ENCODE data around the gene CIZ1.

Gene CIZ1

DNA sequence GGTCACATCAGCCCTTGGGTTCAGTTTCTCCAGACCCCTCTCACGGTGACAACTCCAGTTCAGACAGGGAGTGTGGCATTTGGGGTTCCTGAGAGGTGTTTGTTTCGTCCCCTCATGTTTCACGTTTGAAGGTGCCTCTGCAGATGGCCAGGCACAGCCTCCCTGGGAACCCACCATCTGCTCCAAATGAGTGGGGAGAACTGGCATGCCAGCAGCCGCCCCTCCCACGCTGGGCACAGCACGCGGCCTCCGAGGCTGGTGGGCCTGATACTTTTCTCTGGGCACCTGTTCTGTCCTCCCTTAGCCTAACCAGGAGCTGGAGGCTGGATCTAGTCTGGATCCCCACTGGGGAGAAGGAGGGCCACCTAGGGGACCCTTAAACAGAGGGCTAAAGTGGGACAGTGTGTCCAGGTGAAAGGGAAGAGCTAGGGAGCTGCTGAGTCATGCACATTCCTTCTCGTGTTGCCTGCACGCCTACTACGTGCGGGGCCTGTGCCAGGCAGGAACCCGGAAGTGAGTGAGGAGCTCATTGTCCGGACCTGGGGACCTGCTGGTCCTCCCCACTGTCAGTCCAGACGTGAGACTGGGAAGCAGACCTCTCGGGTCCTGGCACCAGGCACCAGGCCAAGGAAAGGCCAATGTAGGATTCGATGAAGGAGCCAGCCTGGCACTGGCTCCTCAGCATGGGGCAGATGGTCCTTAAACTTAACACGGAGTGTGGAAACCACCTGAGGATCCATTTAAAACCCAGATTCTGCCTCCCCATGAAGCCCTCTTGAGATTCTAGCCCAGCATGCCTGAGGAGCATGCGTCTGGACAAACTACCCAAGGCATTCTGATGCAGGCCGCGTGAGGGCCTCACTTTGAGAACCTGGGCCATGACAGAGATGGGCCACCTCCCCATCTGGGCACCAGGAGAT lies 23.5 kb upstream of the CIZ1 start:
- H3K27ac ChIP-seq = no peak overlapping the region

DNA sequence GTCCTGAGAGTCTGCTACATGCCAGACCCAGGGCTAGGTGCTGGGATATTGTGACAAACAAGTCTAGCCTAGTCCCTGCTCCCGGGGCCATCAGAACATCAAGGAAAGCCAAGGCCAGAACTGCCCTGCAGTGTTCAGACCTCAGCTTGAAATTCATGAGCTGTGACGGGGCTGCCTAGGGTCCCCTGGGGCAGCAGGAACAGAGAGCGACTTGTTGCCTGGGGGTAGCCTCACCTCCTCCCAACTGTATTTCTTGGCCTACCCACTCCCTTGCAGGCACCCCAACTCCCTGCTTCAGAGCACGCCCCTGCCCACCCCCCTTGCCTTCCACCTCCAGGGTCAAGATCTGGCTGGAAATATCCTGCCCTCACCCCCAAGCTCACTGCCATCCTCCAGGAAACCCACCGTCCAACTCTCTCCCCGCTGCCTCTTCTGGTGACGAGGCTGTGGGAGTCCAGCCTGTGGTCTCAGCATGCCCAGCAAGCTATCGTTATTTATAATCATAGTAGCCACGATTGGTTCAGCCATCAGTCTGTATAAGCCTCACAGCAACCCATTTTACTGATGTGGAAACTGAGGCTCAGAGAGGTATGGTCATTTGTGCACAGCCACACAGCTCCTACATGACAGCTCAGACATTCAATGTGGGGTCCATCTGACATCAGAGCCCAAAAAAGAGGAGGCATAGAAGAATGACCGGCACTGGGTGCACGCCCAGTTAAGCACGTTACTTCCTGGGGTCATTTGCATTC lies 22.6 kb upstream of the CIZ1 start:
- no peak for DNase-seq (ENCODE audit: low read depth, low spot score)
- no peak overlapping the region for H3K27ac ChIP-seq

More for the DNA sequence above, 23.5 kb upstream of the CIZ1 start:
- DNase-seq (ENCODE audit: low read depth, low spot score) = no peak

DNA sequence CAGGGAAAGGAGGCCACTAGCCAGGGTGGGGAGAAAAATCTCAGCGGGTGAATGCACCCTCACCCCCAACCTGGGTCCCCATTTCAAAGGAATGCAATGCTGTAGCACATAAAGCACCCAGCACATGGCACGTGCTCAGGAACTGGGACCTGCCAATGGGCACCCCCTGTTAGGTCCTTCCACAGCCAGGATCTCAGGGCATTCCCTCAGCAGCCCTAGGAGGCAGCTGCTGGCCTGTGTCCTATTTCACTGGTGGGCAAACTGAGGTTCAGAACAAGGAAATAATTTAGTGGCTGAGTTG lies 20.6 kb upstream of the CIZ1 start:
- no peak for DNase-seq (ENCODE audit: low read depth, low spot score)

DNA sequence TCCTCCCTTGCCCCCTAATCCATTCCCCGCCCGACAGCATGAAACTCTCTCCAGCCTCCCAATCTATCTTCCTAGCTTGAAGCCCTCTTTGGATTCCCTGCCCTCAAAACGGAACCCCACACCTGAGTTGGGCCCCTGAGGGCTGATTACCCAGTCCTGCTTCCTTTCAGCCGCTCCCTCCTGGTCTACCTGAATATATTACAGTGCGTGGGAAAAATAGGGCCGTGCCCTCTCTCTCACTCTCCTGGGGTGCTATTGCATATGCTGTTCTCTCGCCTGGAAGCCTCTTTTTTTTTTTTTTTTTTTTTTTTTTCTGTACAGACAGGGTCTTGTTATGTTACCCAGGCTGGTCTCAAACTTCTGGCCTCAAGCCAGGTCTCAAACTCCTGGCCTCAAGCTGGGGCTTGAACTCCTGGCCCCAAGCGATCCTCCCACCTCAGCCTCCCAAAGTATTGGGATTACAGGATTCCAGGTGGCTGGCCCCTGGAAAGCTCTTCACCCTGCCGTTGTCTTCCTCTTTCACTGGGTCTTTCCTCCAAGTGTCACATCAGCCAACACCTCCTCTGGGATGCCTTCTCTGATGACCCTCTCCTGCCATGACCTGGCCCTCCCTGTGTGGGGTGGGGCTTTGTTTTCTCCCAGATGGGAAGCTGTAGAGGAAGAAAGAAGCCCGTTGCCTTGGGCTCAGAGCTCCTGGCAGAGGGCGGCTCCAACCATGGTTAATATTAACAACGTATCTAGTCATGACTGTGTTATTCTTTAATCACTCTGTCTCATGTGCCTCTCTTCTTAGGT lies 20.0 kb upstream of the CIZ1 start:
- no peak for DNase-seq (ENCODE audit: low read depth, low spot score)
- no peak overlapping the region for H3K27ac ChIP-seq

More for the DNA sequence above, 20.6 kb upstream of the CIZ1 start:
- H3K27ac ChIP-seq = no peak overlapping the region

DNA sequence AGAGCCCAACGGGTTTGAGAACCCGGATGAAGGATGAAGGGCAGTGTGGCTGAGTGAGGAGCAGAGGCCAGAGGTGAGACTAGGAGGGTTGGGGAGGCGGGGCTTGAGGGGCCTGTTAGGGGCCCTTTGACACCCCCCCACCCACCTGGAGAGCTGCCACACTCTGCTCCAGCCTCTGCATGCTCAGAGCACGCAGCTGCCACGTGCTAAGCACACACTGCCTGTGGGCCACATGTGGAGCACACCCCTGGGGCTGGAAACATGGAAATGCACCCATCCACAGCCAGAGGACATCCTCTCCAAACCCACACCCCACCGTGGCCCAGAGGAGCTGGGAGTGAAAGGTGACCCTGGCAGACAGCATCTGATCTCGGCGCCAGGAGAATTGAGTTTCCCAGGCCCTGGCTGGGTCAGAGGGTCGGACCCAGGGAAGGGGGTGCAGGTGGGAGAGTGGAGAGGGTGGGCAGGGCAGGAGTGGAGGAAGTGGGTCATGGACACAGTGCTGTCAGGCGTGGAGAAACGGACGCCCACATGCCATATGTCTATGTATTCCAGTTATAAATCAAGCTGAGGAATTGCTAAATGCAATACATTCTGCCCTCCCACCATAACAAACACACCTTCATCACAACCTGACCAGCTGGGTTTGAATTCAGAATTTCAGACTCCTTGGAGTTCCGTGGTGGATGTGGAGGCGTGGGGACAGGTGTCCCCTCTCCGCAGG lies 17.7 kb upstream of the CIZ1 start:
- no peak overlapping the region for H3K27ac ChIP-seq

DNA sequence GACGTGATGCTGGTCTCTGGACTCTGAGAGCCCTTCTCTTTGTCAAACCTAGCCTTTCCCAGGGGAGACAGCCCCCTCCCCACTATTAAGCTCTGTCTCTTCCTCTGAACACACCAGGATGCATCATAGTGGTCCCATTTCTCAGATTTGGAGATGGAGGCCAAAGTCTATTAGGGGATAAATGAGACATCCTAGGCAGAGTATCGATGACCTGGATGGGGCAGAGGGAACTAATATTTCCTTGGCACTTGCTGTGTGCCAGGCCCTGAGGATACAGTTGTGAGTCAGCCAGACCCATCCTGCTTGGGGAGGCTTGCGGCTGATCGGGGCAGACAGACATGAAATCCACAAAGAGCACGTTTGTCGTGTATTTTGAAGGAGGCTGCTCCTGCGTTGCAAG lies 17.0 kb upstream of the CIZ1 start:
- no peak for DNase-seq (ENCODE audit: low read depth, low spot score)

More for the DNA sequence above, 17.7 kb upstream of the CIZ1 start:
- no peak for DNase-seq (ENCODE audit: low read depth, low spot score)

DNA sequence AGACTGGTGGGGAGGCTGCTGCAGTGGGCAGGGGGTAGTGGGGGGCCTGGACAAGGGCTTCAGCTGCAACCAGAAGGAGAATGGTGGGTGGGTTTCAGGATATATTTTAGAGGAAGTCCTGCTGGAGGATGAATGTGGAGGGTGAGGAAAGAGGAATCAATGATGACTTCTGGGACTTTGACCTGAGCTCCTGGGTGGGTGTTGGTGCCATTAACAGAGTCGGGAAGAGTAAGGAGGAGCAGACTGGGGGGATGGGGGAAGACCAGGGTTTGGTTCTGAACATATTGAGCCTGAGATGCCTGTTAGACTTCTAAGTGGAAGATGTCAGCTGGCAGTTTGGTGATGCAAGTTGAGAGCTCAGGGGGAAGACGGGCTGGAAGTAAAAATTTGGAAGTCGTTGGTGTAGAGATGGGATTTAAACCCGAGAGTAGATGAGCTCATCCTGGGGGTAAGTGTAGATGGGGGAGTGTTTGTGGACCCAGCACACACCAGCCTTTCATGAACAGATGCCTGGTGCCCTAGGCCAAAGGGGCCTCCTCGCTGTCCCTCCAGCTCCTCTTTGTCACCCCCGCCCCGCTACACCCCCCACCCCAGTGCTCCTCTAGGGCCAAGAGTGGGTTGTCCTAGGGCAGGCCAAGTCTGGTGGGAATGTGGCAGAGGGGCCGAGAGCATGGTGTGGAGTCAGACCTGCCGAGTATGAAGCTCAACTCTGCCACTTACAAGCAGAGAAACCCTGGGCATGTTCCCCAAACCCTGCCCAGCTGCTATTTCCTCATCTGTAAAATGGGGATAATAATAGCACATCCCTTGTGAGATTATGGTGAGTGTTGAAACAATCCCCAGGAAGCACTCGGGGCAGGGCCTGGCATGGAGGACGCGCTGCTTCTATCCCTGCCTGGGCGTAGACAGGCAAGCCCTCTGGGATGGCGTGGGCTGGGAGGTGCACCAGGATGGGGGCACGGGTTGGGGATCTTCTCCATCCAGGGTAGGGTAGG lies 15.8 kb upstream of the CIZ1 start:
- H3K27ac ChIP-seq = no peak overlapping the region
- DNase-seq (ENCODE audit: low read depth, low spot score) = no peak

More for the DNA sequence above, 17.0 kb upstream of the CIZ1 start:
- no peak overlapping the region for H3K27ac ChIP-seq

DNA sequence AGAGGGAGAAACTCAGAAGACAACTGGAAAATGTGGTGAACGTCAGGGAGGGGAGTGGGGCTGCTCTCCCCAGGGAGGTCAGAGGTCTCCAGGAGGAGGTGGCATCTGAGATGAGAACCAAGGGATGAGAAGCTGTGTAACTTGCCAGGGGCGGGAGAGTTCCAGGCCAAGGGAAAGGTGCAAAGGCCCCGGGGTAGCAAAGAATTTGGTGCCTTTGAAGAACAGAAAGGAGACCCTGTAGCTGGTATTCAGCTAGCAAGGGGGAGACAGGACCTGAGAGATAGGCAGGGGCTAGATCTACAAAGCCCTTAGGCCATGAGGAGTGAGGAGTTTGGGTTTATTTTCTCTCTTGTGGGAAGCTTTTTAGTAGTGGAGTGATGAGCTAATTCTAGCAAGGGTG lies 15.1 kb upstream of the CIZ1 start:
- no peak overlapping the region for H3K27ac ChIP-seq
- no peak for DNase-seq (ENCODE audit: low read depth, low spot score)

DNA sequence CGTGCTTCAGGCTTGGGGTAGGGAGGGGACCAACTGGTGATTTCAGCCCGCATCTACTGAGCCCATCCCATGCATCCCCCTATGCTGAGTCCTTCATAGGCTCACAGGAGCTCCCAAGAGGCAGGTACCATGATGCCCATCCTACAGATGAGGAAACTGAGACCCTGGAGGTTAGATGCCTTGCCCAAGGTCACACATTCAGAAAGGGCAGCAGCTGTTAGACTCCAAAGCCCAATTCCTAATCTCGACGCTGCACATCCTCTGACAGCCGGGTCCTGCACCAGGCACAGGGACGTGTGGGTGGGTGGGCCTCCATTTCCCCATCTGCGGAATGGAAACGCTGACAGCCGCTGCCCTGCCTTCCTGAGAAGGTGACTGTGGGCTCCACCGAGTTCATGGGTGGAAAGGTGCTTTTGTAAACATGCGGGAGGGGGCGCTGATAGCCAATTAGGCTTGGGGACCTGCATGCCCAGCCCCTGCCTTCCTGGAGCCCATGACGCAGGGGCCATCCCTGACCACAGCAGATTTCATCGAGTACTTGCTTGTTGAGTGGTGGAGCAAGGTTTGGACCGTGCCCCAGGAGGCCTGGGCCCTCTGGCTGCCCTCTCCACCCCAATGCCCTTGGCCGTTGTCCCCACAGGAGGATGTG lies 14.0 kb upstream of the CIZ1 start:
- no peak overlapping the region for H3K27ac ChIP-seq
- DNase-seq (ENCODE audit: low read depth, low spot score) = no peak

DNA sequence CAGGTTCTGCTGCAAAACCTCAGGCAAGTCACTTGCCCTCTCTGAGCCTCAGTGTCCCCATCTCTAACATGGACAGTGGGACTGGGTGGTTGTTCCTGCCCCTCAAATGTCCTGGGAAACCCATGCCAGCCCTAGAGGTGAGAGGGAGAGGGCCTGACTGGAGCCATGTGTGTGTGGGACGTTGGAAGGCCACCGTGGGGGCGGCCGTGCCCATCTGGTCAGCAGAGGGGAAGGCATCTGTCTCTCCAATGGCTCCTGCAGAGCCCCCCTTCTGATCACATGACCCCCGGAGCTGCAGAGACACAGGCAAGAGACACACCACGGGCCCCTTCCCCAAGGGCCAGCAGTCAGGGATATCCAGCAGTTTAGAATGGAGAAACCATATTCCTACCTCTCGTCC lies 13.5 kb upstream of the CIZ1 start:
- no peak for DNase-seq (ENCODE audit: low read depth, low spot score)
- H3K27ac ChIP-seq = no peak overlapping the region

DNA sequence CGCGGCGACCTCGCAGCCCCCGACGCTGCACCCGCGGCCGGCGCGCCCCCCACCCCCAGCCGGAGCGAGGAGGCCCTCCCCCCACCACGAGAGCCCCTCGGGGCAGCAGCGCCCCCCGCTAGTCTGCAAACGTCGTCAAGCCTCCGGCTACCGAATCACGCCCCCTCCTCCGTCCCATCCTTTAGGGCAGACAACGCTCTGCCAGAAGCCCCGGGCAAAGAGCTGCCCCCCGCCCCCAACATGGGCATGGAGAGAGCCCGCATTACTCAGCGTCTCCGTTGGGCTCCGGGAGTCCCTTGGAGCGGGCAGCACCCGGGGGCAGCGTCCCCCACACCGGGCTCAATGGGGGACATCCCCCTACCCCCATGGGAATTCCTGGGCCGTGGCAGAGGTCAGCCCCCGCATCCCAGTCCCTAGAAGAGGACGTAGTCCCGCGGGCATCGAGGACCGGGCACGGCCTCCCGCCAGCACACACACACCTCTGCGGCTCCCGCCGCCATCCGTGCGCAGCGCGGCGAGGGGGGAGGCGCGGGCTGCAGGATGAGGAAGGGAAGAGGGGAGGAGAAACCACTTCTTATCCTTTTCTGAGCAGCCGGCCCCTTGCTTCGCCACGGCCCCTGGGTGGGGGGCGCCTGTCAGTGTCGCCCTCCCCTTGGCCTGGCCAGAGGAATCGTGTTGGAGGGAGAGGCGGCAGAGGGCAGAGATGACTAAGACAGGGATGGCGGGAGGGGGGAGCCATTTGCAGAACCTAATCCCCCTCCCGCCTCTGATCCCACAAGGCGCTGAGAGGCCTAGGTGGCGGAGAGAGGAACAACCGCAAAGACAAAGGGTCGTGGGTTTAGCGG lies 12.6 kb upstream of the CIZ1 start:
- H3K27ac ChIP-seq = no peak overlapping the region
- DNase-seq (ENCODE audit: low read depth, low spot score) = no peak

DNA sequence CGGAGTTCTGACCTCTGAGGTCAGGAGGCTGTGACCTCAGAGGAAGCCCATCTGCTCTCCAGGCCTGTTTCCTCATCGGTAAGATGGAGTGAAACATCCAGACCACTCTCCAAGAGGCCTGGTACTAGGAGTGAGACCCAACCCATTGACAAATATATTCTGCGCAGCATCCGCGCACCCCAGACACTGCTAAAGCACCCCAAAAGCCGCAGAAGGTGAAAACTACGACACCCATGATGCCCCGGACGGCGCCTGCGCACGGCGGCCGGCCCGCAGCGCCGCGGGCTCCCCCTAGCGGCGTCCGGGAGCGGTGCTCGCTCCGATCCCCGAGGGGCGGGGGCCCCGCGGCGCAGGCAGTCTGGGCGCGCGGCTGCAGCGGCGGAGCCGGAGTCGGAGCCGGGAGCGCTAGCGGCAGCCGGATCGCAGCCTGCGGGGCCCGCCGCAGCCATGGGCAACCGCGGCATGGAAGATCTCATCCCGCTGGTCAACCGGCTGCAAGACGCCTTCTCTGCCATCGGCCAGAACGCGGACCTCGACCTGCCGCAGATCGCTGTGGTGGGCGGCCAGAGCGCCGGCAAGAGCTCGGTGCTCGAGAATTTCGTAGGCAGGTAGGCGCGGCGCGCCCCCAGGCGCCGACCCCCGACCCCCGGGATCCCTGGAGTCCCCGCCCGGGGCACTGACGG lies 11.8 kb upstream of the CIZ1 start, which contains the start of gene DNM1:
TSS of gene DNM1 (plus strand) at position 356 of the 683 bp plus-strand sequence. CDS start at position 448, 92 bp downstream.
- DNase-seq (ENCODE audit: low read depth, low spot score) = no peak
- H3K27ac ChIP-seq = no peak within 1 kb of the TSS

DNA sequence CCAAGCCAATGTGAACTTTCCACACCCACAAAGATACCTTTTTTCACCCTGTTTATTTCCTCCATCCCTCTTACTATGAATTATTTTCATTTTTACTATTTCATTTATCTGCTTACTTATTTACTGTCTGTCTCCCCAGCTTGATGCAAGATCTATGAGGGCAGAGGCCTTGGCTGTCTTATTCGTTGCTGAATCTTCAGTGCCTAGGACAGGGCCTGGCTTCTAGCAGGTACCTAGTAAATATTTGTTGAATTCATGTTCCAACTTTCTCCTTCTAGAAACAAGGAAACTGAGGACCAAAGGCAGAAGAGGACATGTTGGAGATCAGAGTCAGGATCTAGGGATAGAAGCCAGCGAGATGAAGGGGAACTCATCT lies 11.3 kb upstream of the CIZ1 start:
- no peak overlapping the region for H3K27ac ChIP-seq
- DNase-seq (ENCODE audit: low read depth, low spot score) = no peak

DNA sequence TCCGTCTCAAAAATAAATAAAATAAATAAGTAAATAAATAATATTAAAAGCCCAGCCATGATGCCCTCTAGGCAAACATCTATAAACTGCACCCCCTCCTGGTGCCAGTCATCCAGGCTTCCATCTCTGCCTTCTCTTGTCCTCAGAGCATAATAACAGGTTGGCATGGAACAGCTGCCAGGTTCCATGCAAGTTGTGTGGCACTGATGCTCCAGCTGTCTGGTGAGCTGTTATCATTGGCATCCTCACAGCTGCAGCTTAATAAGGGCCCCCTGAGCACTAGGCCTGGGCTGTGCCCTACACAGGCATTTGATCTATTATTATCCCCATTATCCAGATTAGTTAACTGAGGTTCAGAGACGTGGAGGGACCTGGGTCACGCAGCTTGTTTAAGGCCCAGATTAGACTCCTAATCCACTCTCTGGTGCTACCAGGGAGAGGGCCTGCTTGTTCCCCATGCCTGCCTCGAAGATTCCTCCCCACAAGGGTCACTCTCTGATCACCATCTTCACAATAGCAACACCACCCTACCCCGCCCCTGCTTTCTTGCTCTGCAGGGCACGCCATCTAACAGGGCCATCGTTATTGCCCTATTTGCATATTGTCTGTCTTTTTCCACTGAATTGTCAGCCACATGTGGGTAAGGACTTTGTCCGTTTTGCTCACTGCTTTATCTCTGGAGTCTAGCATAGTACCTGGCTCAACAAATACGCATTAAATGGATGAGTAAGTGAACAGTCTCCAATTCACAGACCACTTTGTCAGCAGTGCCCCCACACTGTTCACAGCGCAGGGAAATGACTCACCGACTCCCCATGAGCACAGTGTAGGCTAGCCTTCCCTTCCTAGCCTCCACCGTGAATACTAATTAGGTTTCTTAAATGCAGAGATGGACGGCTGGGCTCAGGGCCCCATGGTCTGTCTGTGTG lies 10.3 kb upstream of the CIZ1 start:
- no peak for DNase-seq (ENCODE audit: low read depth, low spot score)
- H3K27ac ChIP-seq = no peak overlapping the region

DNA sequence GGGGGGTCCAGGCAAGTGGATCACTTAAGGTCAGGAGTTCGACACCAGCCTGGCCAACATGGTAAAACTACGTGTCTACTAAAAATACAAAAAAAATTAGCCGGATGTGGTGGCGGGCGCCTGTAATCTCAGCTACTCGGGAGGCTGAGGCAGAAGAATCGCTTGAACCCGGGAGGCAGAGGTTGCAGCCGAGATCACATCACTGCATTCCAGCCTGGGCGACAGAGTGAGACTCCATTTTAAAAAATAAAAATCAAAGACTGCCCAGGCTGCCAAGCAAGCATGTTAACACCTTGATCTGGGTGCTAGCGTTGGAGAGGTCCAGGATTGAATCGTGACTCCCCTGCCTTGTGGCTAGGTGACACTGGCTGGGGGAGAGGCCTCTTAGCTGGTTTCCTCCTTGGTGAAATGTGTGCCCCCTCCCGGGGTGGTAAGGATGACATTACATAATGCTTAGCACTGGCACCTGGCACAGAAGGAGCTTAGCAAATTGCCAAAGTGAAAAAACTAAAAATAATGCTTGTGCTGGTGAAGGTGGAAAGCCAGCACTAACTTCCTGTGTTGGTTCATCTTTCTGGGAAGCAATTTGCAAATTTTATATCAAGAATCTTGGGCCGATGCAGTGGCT lies 2.2 kb upstream of the CIZ1 start:
- no peak for DNase-seq (ENCODE audit: low read depth, low spot score)
- H3K27ac ChIP-seq = peak overlapping the region; percentile 66

Measured in epithelial cell of prostate (primary cell).